Ureter (tissue), 1 donor: ENCODE data around the gene SLC16A2. TPM values are rescaled to one million over a fixed set of nuclear protein-coding genes. Genes with fewer than 3 reads are reported as not detected.

Experiments used
- DNase-seq: peaks from one replicate; pipeline ENCODE4 v3.0.0-alpha.2; 2020; ENCODE audit warnings: low spot score
- total RNA-seq: library from RNA; stranded (reverse); gene quantifications from one replicate; pipeline ENCODE4 v1.2.4, GENCODE V29; 2023
- donor health status: DM: yes; HTN: yes; CAD: no.

SLC16A2 gene
- total RNA-seq, 1 donor from 2014 or later = 6.8 TPM

- no peak for DNase-seq
Measured at GRCh38 chrX:74536832-74537371, 115.6 kb downstream of the SLC16A2 start.

DNA sequence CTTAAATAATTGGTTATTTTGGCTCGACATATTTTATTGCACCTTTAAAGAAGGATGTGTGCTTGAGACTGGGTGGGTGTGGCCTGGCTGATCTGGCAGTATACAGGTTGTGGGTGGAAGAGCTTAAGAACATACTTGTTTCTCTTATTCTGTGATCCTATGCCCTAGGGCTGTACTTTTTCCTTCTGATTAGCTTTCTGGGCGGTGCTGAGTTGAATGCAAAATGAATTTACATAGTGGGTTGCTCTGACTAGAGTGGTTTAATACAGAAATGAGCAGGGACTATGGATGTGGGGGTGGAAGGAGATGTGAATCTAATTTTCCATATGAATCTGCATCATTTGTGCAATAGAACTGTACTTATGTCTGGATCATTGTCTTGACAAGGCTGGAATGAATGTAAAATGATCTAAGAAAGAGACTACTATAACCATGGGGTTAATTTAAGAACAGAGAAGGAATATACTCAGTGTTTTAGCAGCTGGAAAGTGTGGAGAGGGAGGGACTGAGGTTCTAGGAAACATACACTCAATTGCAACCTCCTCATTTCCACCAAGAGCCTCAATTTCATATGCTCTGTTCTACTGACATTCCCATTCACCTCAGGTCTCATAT lies 119.4 kb downstream of the SLC16A2 start:
- no peak for DNase-seq

DNA sequence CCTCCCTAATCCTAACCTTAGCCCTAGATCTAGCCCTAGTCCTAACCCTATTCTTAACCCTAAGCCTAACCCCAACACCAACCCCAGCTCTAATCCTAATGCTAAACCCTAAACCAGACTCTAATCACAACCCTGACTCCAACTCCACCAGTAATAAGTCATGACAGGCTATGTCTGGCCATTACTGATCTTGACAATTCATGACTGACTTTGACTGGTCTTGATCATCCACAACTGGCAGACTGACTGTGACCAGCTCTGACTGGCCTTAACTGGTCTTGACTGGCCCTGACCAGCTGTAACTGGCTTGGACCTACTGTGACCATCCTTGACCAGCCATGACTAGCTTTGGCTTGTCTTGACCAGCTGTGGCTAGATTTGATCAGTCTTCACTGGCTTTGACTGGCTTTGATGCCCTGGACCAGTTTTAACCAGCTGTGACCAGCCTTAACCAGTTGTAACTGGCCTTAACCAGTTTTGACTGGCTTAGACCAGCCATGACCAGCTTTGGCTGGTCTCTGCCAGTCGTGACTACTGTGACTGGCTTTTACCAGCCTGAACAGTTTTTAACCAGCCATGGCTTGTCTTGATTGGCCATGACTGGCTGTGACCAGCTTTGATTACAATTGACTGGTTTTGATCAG lies 124.7 kb downstream of the SLC16A2 start:
- DNase-seq = no peak

GRCh38 chrX:74546984-74547383 lies 125.7 kb downstream of the SLC16A2 start:
- no peak for DNase-seq

- peak; percentile 77 for DNase-seq
Measured at GRCh38 chrX:74550295-74550802, 129.1 kb downstream of the SLC16A2 start.

- DNase-seq = no peak
Measured at GRCh38 chrX:74551934-74552333, 130.6 kb downstream of the SLC16A2 start.

- DNase-seq = no peak
Measured at GRCh38 chrX:74557378-74557777, 136.1 kb downstream of the SLC16A2 start.

DNA sequence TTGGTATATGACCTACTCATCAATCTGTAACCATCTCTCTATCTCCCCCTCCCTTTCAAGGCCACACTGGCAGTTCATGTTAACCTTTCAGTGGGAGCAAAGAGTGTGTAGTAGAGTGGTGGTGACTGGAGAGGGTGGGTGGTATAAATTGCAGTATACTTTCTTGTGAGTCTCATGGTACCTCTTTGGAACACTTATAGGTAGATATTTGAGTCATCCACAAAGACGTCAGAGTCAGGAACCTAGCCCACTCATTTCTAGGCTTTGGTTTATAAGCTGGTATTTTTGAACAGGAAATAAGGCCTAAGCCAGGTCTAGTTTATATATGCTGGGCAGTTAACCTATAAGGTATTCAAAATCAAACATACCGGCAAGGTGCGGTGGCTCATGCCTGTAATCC lies 156.8 kb downstream of the SLC16A2 start:
- DNase-seq = no peak

DNA sequence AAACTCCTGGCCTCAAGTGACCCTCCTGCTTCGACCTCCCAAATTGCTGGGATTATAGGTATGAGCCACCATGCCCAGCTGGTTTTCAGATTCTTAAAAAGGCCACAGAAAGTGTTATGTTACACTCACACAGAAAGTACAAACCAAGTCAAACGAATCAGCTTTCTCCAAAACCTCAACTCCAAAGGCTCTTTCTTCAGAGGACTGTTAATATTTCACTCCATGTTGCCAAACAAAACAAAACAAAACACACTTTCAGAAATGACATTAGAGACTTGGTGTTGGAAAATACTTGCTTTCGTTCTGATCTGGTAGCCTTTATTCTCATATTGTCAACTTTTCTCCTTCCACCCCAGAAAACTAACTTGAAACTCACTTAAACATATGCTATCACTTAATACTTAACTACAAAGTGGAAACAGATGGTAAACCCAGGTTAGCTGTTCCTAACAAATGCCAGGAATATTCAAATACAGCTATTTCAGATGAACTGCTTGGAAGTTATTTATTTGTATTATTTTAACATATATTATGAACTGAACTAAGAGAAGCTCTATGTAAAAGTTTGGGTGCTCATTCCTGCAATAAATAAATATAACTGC lies 158.4 kb downstream of the SLC16A2 start:
- no peak for DNase-seq

Other genes with a start within 250 kb of the SLC16A2 start
- not detected for gene ZCCHC13, start 117.3 kb upstream of the SLC16A2 start, total RNA-seq
- gene RLIM, start 193.1 kb downstream of the SLC16A2 start, total RNA-seq = 47.7 TPM